Measurements from ENCODE around the gene SLC35G4.

DNA sequence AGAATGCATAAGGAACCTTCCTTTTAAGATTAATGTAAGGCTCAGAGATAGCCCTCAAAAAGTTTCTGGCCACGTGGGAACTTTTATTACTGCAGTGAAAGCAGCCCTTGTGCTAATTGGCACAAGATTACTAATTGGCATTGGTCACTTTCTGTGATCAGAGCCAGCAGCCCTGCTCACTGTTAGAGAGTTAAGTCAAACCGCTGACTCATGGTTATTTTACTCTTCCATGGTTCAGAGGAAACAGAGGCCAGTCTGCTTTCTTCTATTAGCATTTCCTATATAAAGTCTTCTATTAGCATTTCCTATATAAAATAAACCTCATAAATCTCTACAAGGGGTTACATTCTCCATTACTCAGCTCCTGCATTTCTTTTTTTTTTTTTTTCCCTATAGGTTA lies 1.5 kb upstream of the SLC35G4 start:
- TF ChIP-seq EZH2phosphoT487 (IDR thresholded peaks at IDR 0.05; ENCODE audit: insufficient read depth, low read depth) (no peak), EZH2 (IDR thresholded peaks at IDR 0.05; ENCODE audit: insufficient read depth, poor library complexity, severe bottlenecking) (no peak)

Data from GM23248 (cell line).